HepG2 (cell line): ENCODE results near the gene MYL6B. TPM values are rescaled to one million over a fixed set of nuclear protein-coding genes. Genes with fewer than 3 reads are reported as not detected.
A peak's percentile ranks its signal among the peaks of the same experiment; 100 is the strongest.

Experiments used
- ATAC-seq: fragments of 200-7000 bp; cut with Tn5 transposase; 3 replicates; pipeline ENCODE4 v1.9.1; 2020; ENCODE audit warnings: mild to moderate bottlenecking, moderate library complexity
- BruUV-seq: library from RNA; stranded (reverse); fragments of 400-500 nt; replicated peaks from 2 replicates; lab custom pipeline; 2021; lab: Mats Ljungman, UMichigan
- CTCF ChIA-PET: fragments of 300-600 bp; formaldehyde crosslinking; extraction: SDS; loops from one replicate; lab custom pipeline; 2021; ENCODE audit warnings: low total read pairs, inconsistent platforms, low intra/inter-chr PET ratio; lab: Yijun Ruan, JAX
- POLR2A ChIA-PET: fragments of 350-600 bp; sonication (Branson Sonifier 250); formaldehyde crosslinking; loops from one replicate; lab custom pipeline; 2020; ENCODE audit warnings: antibody characterized with exemption, inconsistent platforms; lab: Yijun Ruan, JAX
- DNase-seq: peaks from one replicate; pipeline ENCODE4 v3.0.0-alpha.2; 2015; ENCODE audit warnings: low spot score
- FAIRE-seq: peaks from 3 replicates; lab custom pipeline; 2011; peaks lifted over from hg19 to GRCh38; lab: Jason Lieb, UNC
- H2AFZ ChIP-seq: one replicate; pipeline ENCODE4 v1.6.1; 2011; ENCODE audit warnings: low read length, inconsistent platforms
- H3K27ac ChIP-seq: fragments of 300-600 bp; 3 replicates; pipeline ENCODE4 v1.8.0; 2011; ENCODE audit warnings: mixed run types, mild to moderate bottlenecking, mixed read lengths, low read length, inconsistent platforms; ENCODE audit not compliant: insufficient read depth; ENCODE audit errors: extremely low read length
- H3K27me3 ChIP-seq, 2 experiments: fragments of 200-600 bp in 1 of 2; 2 replicates in 1 of 2; 3 replicates in 1 of 2; pipeline versions ENCODE4 v1.6.0 to v1.8.0; 2011; ENCODE audit warnings: low read length in 2 of 2, mild to moderate bottlenecking in 2 of 2, moderate library complexity in 2 of 2, inconsistent platforms in 1 of 2; ENCODE audit not compliant: insufficient read depth in 2 of 2, control insufficient read depth in 1 of 2
- H3K36me3 ChIP-seq, 2 experiments: fragments of 200-600 bp in 1 of 2; replicated peaks in 1 of 2; 2 replicates in 1 of 2; 3 replicates in 1 of 2; pipeline versions ENCODE4 v1.5.1 to v1.8.0; 2011; ENCODE audit warnings: low read length in 2 of 2, inconsistent platforms in 1 of 2; ENCODE audit not compliant: insufficient read depth in 2 of 2, control insufficient read depth in 1 of 2
- H3K4me1 ChIP-seq: 2 replicates; pipeline ENCODE4 v1.5.1; 2012; ENCODE audit warnings: low read length, inconsistent platforms; ENCODE audit not compliant: insufficient read depth
- H3K4me2 ChIP-seq: 2 replicates; pipeline ENCODE4 v1.6.0; 2011; ENCODE audit warnings: low read depth, low read length, inconsistent platforms
- H3K4me3 ChIP-seq, 3 experiments: fragments of 200-600 bp in 1 of 3; sonication (generic), shearing (Covaris generic) in 1 of 3; replicated peaks in 1 of 3; 2 replicates each; pipeline ENCODE4 v1.5.1; 2011 to 2016; ENCODE audit warnings: low read length in 3 of 3, inconsistent platforms in 2 of 3, low read depth in 2 of 3, mild to moderate bottlenecking in 2 of 3, control low read depth in 1 of 3, mixed read lengths in 1 of 3; ENCODE audit not compliant: insufficient read depth in 1 of 3
- H3K79me2 ChIP-seq: one replicate; pipeline ENCODE4 v1.6.1; 2011; ENCODE audit warnings: low read length, inconsistent platforms; ENCODE audit not compliant: insufficient read depth
- H3K9ac ChIP-seq: 2 replicates; pipeline ENCODE4 v1.6.0; 2011; ENCODE audit warnings: mild to moderate bottlenecking, low read depth, low read length, inconsistent platforms; ENCODE audit not compliant: insufficient read depth
- H3K9me3 ChIP-seq: 2 replicates; pipeline ENCODE4 v1.5.1; 2012; ENCODE audit warnings: mild to moderate bottlenecking, low read length
- H4K20me1 ChIP-seq: 2 replicates; pipeline ENCODE4 v1.6.0; 2011; ENCODE audit warnings: inconsistent platforms, mild to moderate bottlenecking, low read length, moderate library complexity; ENCODE audit not compliant: insufficient read depth
- BCL6 ChIP-seq: IDR thresholded peaks from 2 replicates; pipeline ENCODE4 v1.6.1; 2016; ENCODE audit warnings: missing genetic modification reagents, missing compliant biosample characterization
- HOXA5 ChIP-seq: sonication (generic); formaldehyde crosslinking; IDR thresholded peaks from 2 replicates; pipeline ENCODE4 v1.4.0; 2020; ENCODE audit warnings: missing genetic modification reagents
- NFE2L1 ChIP-seq: sonication (generic); formaldehyde crosslinking; IDR thresholded peaks from 2 replicates; pipeline ENCODE4 v1.4.0; 2020; ENCODE audit warnings: missing genetic modification reagents, mild to moderate bottlenecking, borderline replicate concordance
- POGZ ChIP-seq: sonication (generic); formaldehyde crosslinking; IDR thresholded peaks from 2 replicates; pipeline ENCODE4 v1.4.0; 2020; ENCODE audit warnings: mild to moderate bottlenecking, missing genetic modification reagents
- RXRB ChIP-seq: IDR thresholded peaks from 2 replicates; pipeline ENCODE4 v1.6.1; 2016; ENCODE audit warnings: borderline replicate concordance, missing genetic modification reagents, missing compliant biosample characterization
- SMAD1 ChIP-seq: sonication (generic); formaldehyde crosslinking; IDR thresholded peaks from 2 replicates; pipeline ENCODE4 v1.4.0; 2020; ENCODE audit warnings: missing genetic modification reagents, low read depth, mild to moderate bottlenecking, borderline replicate concordance
- SP1 ChIP-seq, 2 experiments: fragments of 450-650 bp in 1 of 2; sonication (generic) in 1 of 2; formaldehyde crosslinking in 1 of 2; IDR thresholded peaks; 2 replicates each; pipeline versions ENCODE4 v1.4.0 to v1.6.1; 2016 to 2020; ENCODE audit warnings: missing genetic modification reagents in 1 of 2
- TEAD3 ChIP-seq: optimal IDR thresholded peaks from 2 replicates; pipeline ENCODE3; 2016; ENCODE audit warnings: borderline replicate concordance
- THAP11 ChIP-seq: IDR thresholded peaks from 2 replicates; pipeline ENCODE4 v1.6.1; 2016; ENCODE audit warnings: missing biosample characterization, missing genetic modification reagents
- ZFP36L2 ChIP-seq: sonication (generic); formaldehyde crosslinking; IDR thresholded peaks from 2 replicates; pipeline ENCODE4 v1.4.0; 2020; ENCODE audit warnings: missing genetic modification reagents
- ZMYM4 ChIP-seq: sonication (generic); formaldehyde crosslinking; IDR thresholded peaks from 2 replicates; pipeline ENCODE4 v1.8.1; 2023; ENCODE audit warnings: mild to moderate bottlenecking, missing genetic modification reagents
- WGBS: methylation state at CpG from one replicate; pipeline ENCODE4 v1.1.6; 2017; ENCODE audit warnings: low lambda C conversion rate; 5-methylcytosine and 5-hydroxymethylcytosine counted together
- in situ Hi-C: cut with HindIII; loops from 2 replicates; pipeline ENCODE4 v1.10.0; 2017; ENCODE audit warnings: low pct_unique_long_range_greater_than_20kb; ENCODE audit not compliant: extremely low pct_ligation_motif_present
- intact Hi-C: fragments of 100-400 bp; cut with micrococcal nuclease; formaldehyde crosslinking; loops from one replicate; pipeline ENCODE4 v1.10.0; 2022; ENCODE audit not compliant: unreplicated experiment
- polyA plus RNA-seq, 8 experiments: library from polyadenylated mRNA; depleted of rRNA in 3 of 8; stranded (reverse) in 7 of 8; unstranded in 1 of 8; fragments of >200 nt; fragmentation: Illumina TruSeq in 4 of 8; extraction: Trizol in 4 of 8; gene quantifications; 2 replicates each; pipeline versions ENCODE4 v1.2.1 to v1.2.3, GENCODE V29; 2011 to 2016; ENCODE audit warnings: low read depth in 4 of 8, missing spikeins in 1 of 8, mixed read lengths in 1 of 8; ENCODE audit not compliant: insufficient read depth in 1 of 8
- total RNA-seq, 5 experiments: library from RNA; depleted of rRNA; stranded (reverse); fragments of >200 nt; fragmentation: Illumina TruSeq; extraction: Trizol; gene quantifications; 2 replicates each; pipeline ENCODE4 v1.2.3, GENCODE V29; 2016; ENCODE audit warnings: low read depth in 1 of 5
- TF ChIP-seq, protein P1 (sequence below): sonication (generic); formaldehyde crosslinking; conservative IDR thresholded peaks from 2 replicates; pipeline ENCODE4 v1.5.0; 2020; ENCODE audit warnings: missing genetic modification reagents

The MYL6B gene
- total and polyA plus RNA-seq, 2 of the 13 experiments (the other 11 are each of a cell fraction or from before 2014, with no cell fraction given), result 75.7 to 88.7 TPM

DNA sequence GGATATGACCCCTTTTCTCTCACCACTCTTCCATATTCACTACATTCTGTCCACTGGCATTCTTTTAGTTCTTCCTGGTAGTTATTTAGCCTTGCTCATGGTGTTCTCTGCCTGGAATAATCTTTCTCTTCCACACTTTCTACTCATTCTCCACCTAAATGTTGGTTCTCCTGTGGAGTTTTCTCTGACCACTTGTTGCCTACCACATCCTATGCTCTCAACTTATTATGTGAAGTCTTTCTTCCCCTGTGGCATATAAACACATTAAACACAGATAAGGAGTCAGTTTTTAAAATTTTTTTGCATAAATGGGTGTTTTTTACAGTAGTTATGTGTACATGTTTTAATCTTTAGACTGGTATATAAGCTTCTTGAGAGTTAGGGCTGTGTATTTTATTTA is 40.2 kb downstream of the MYL6B start:
- H3K79me2 ChIP-seq, result peaks cover 13% of the 10 kb centered on the region
- no peak overlapping the region for H3K4me2 ChIP-seq
- CTCF ChIA-PET, result interaction anchor here (0.7 to 1.0 kb wide), 3 partner anchors 29 to 65 kb away, joined by 3 to 6 read pairs (median 4); partner anchors contain the start of genes ANKRD52, NABP2 and RNF41
- TF ChIP-seq BCL6 (CRISPR knock-in tag), result no peak
- no peak for TF ChIP-seq TEAD3 (CRISPR knock-in tag)
- no peak for TF ChIP-seq NFE2L1
- 0 out of 2 replicates have a peak, but pooled peaks have one; percentile 41 for TF ChIP-seq HOXA5
- no peak for TF ChIP-seq ZFP36L2 (CRISPR knock-in tag)
- H3K4me1 ChIP-seq, result peaks cover 27% of the 10 kb centered on the region
- H3K27ac ChIP-seq, result no peak overlapping the region
- H3K4me3 ChIP-seq, result no peak overlapping the region
- H3K9me3 ChIP-seq, result no peaks in the 10 kb centered on the region
- intact Hi-C loops, result loop anchor here (2.0 to 5.0 kb wide), 3 partner anchors 35 to 270 kb away; partner anchors contain the start of genes COQ10A and MYL6
- H4K20me1 ChIP-seq, result no peaks in the 10 kb centered on the region
- BruUV-seq, result no TSS peak
- FAIRE-seq (no peak), ATAC-seq (no peak), DNase-seq (no peak)
- in situ Hi-C loops, result loop anchor here (5.0 to 10.0 kb wide), 2 partner anchors 65 to 272 kb away; partner anchors contain the start of genes ANKRD52 and SPRYD4
- no peak overlapping the region for H3K9ac ChIP-seq
- H3K36me3 ChIP-seq, result no peaks in the 10 kb centered on the region
- POLR2A ChIA-PET, result interaction anchor here (1.1 kb wide), 1 partner anchor 123 kb away, joined by 3 read pairs; the partner anchor contains the start of gene CNPY2
- no peak overlapping the region for H2AFZ ChIP-seq
- H3K27me3 ChIP-seq, result no peaks in the 10 kb centered on the region; a peak in 1 of 5 replicates

- H3K4me2 ChIP-seq, result peak overlapping the region; percentile 19; the same call in 1 of the 2 replicates
- no peak overlapping the region for H3K9ac ChIP-seq
- peak; percentile 72 for FAIRE-seq
- no TSS peak for BruUV-seq
- peak; percentile 84 for DNase-seq
- ATAC-seq, result no peak
- no peak overlapping the region for H3K27ac ChIP-seq
- no peak overlapping the region for H2AFZ ChIP-seq
- CTCF ChIA-PET, result interaction anchor here (0.7 to 1.0 kb wide), 3 partner anchors 29 to 64 kb away, joined by 3 to 6 read pairs (median 4); partner anchors contain the start of genes ANKRD52, NABP2 and RNF41
- no peaks in the 10 kb centered on the region for H3K36me3 ChIP-seq
- intact Hi-C loops, result loop anchor here (1.0 to 5.0 kb wide), 5 partner anchors 31 to 269 kb away; partner anchors contain the start of genes ANKRD52, COQ10A, MYL6 and NABP2
- 6% methylated on average over 1 of the region's 1 CpG for WGBS
- POLR2A ChIA-PET, result interaction anchor here (0.9 kb wide), 1 partner anchor 28 kb away, joined by 3 read pairs; the partner anchor contains the start of gene RNF41
- no peak overlapping the region; a peak in 1 of 6 replicates for H3K4me3 ChIP-seq
- H4K20me1 ChIP-seq, result no peaks in the 10 kb centered on the region
- in situ Hi-C loops, result loop anchor here (5.0 to 10.0 kb wide), 2 partner anchors 64 to 272 kb away; partner anchors contain the start of genes ANKRD52 and SPRYD4
- peaks cover 22% of the 10 kb centered on the region for H3K4me1 ChIP-seq
- H3K9me3 ChIP-seq, result no peaks in the 10 kb centered on the region
- H3K79me2 ChIP-seq, result peaks cover 8% of the 10 kb centered on the region
- no peaks in the 10 kb centered on the region; a peak in 1 of 5 replicates for H3K27me3 ChIP-seq
- TF ChIP-seq ZMYM4, result no peak
- peak; percentile 19; the same call in 1 of the 2 replicates for TF ChIP-seq THAP11 (CRISPR knock-in tag)
- no peak for TF ChIP-seq POGZ (CRISPR knock-in tag)
- no peak for TF ChIP-seq SP1 (IDR thresholded peaks at IDR 0.05)
- no peak for TF ChIP-seq SP1 (CRISPR knock-in tag; IDR thresholded peaks at IDR 0.05)
- TF ChIP-seq, protein P1, sequence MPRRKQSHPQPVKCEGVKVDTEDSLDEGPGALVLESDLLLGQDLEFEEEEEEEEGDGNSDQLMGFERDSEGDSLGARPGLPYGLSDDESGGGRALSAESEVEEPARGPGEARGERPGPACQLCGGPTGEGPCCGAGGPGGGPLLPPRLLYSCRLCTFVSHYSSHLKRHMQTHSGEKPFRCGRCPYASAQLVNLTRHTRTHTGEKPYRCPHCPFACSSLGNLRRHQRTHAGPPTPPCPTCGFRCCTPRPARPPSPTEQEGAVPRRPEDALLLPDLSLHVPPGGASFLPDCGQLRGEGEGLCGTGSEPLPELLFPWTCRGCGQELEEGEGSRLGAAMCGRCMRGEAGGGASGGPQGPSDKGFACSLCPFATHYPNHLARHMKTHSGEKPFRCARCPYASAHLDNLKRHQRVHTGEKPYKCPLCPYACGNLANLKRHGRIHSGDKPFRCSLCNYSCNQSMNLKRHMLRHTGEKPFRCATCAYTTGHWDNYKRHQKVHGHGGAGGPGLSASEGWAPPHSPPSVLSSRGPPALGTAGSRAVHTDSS (CRISPR knock-in tag), result no peak
- TF ChIP-seq RXRB (CRISPR knock-in tag), result no peak
- TF ChIP-seq SMAD1 (CRISPR knock-in tag), result no peak
These were observed 40.7 kb downstream of the MYL6B start for GRCh38 chr12:56193025-56193578.
